C4-2B (cell line): ENCODE results near the gene EEF2K.
A peak's percentile ranks its signal among the peaks of the same experiment; 100 is the strongest.

Experiments used
- H3K27ac ChIP-seq: fragments of 450-650 bp; 2 replicates; pipeline ENCODE4 v1.5.1; 2017
- CTCF ChIP-seq: fragments of 450-650 bp; conservative IDR thresholded peaks from 2 replicates; pipeline ENCODE4 v1.5.1; 2017; ENCODE audit warnings: mild to moderate bottlenecking
- ZFX ChIP-seq: fragments of 450-650 bp; IDR thresholded peaks from 2 replicates; pipeline ENCODE4 v1.6.1; 2017

Gene EEF2K

GRCh38 chr16:22222006-22222405 is 15.9 kb downstream of the EEF2K start:
- TF ChIP-seq CTCF (no peak), ZFX (no peak)

GRCh38 chr16:22222998-22223397 is 16.9 kb downstream of the EEF2K start:
- H3K27ac ChIP-seq: no peak overlapping the region
- no peak for TF ChIP-seq CTCF
- TF ChIP-seq ZFX: no peak

More at GRCh38 chr16:22222006-22222405, 15.9 kb downstream of the EEF2K start:
- no peak overlapping the region for H3K27ac ChIP-seq

GRCh38 chr16:22225060-22225459 is 19.0 kb downstream of the EEF2K start:
- no peak for TF ChIP-seq CTCF
- TF ChIP-seq ZFX: no peak
- H3K27ac ChIP-seq: no peak overlapping the region

- H3K27ac ChIP-seq: no peak overlapping the region
- TF ChIP-seq ZFX (no peak), CTCF (no peak)
These were observed 23.8 kb downstream of the EEF2K start for GRCh38 chr16:22229889-22230288.

- no peak for TF ChIP-seq ZFX
- no peak for TF ChIP-seq CTCF
- H3K27ac ChIP-seq: peak overlapping the region; percentile 69
These were observed 26.4 kb downstream of the EEF2K start for GRCh38 chr16:22232277-22233036.

- peak overlapping the region; percentile 69 for H3K27ac ChIP-seq
- no peak for TF ChIP-seq ZFX
- no peak for TF ChIP-seq CTCF
These were observed 26.9 kb downstream of the EEF2K start for GRCh38 chr16:22233037-22233372.

GRCh38 chr16:22235839-22236745 is 30.0 kb downstream of the EEF2K start:
- no peak overlapping the region for H3K27ac ChIP-seq
- TF ChIP-seq CTCF: no peak
